ENCODE measurements around the gene ARRDC3.

GRCh38 chr5:91418158-91418557, 35.0 kb upstream of the ARRDC3 start:
- TF ChIP-seq CTCF (IDR thresholded peaks at IDR 0.05; ENCODE audit: low read depth, low read length) (no peak), POLR2A (IDR thresholded peaks at IDR 0.05; ENCODE audit: extremely low read depth, insufficient read length) (no peak)
